Peyer's patch (tissue), 4 donors: ENCODE measurements around the gene PSMB9. TPM values are rescaled to one million over a fixed set of nuclear protein-coding genes. Genes with fewer than 3 reads are reported as not detected.

Source experiments
- DNase-seq, 3 donors: peaks; one replicate each; pipeline ENCODE4 v3.0.0-alpha.2; 2017 to 2019
- H3K27ac ChIP-seq, 4 donors: fragments of 200-600 bp; sonication (generic); one replicate each; pipeline ENCODE4 v1.5.1; 2016 to 2019
- H3K27me3 ChIP-seq, 2 donors: fragments of 200-600 bp; sonication (generic); one replicate each; pipeline ENCODE4 v1.5.1; 2019
- H3K36me3 ChIP-seq, 3 donors: fragments of 200-600 bp; sonication (generic); one replicate each; pipeline ENCODE4 v1.5.1; 2016 to 2019
- H3K4me1 ChIP-seq, 4 donors: fragments of 200-600 bp; sonication (generic); one replicate each; pipeline ENCODE4 v1.5.1; 2016 to 2019
- H3K4me3 ChIP-seq, 4 donors: fragments of 200-600 bp; sonication (generic); 1 replicate in 3 of 4; 2 replicates in 1 of 4; pipeline ENCODE4 v1.5.1; 2016 to 2019; ENCODE audit warnings: mild to moderate bottlenecking in 1 of 4
- H3K9me3 ChIP-seq, 4 donors: fragments of 200-600 bp; sonication (generic); one replicate each; pipeline ENCODE4 v1.5.1; 2016 to 2019; ENCODE audit warnings: mild to moderate bottlenecking in 1 of 4
- CTCF ChIP-seq, 6 experiments: fragments of 450-650 bp in 4 of 6; fragments of 200-600 bp in 2 of 6; sonication (generic) in 1 of 6; IDR thresholded peaks; one replicate each; pipeline ENCODE4 v1.5.1; 2017 to 2019; ENCODE audit warnings: antibody characterized with exemption in 6 of 6, mild to moderate bottlenecking in 3 of 6, moderate library complexity in 1 of 6
- POLR2A ChIP-seq, 2 donors: fragments of 450-650 bp; IDR thresholded peaks; one replicate each; pipeline ENCODE4 v1.5.1; 2017; ENCODE audit warnings: antibody characterized with exemption in 2 of 2, mild to moderate bottlenecking in 2 of 2, moderate library complexity in 2 of 2
- total RNA-seq, 4 donors: library from RNA; depleted of rRNA; stranded (reverse); fragments of >200 nt; gene quantifications; one replicate each; pipeline ENCODE4 v1.1.0, GENCODE V29; 2016

Gene PSMB9
- total RNA-seq, 4 donors from 2014 or later: 53.5 to 124 (median 80.9) TPM

- H3K9me3 ChIP-seq: no peaks in the 10 kb centered on the region
- H3K27me3 ChIP-seq: no peaks in the 10 kb centered on the region
- TF ChIP-seq CTCF (IDR thresholded peaks at IDR 0.05) (no peak), POLR2A (IDR thresholded peaks at IDR 0.05) (no peak)
- no peak overlapping the region for H3K4me3 ChIP-seq
- no peak overlapping the region for H3K27ac ChIP-seq
- H3K4me1 ChIP-seq: no peaks in the 10 kb centered on the region
- H3K36me3 ChIP-seq: peaks cover 0 to 39% (median 0%) of the 10 kb centered on the region in 3 donors
- no peak for DNase-seq
Observed at GRCh38 chr6:32827025-32827424, 27.0 kb upstream of the PSMB9 start.

GRCh38 chr6:32829495-32829894 lies 24.5 kb upstream of the PSMB9 start:
- H3K27ac ChIP-seq: no peak overlapping the region
- DNase-seq: no peak
- no peak overlapping the region for H3K4me3 ChIP-seq
- H3K36me3 ChIP-seq: peaks cover 0 to 53% (median 0%) of the 10 kb centered on the region in 3 donors
- no peaks in the 10 kb centered on the region for H3K9me3 ChIP-seq
- H3K4me1 ChIP-seq: no peaks in the 10 kb centered on the region
- H3K27me3 ChIP-seq: no peaks in the 10 kb centered on the region
- TF ChIP-seq POLR2A (IDR thresholded peaks at IDR 0.05) (no peak), CTCF (IDR thresholded peaks at IDR 0.05) (no peak)

GRCh38 chr6:32830017-32830416 lies 24.0 kb upstream of the PSMB9 start:
- no peak for DNase-seq
- no peaks in the 10 kb centered on the region for H3K9me3 ChIP-seq
- H3K36me3 ChIP-seq: peaks cover 0 to 59% (median 0%) of the 10 kb centered on the region in 3 donors
- no peak for TF ChIP-seq CTCF (IDR thresholded peaks at IDR 0.05)
- TF ChIP-seq POLR2A (IDR thresholded peaks at IDR 0.05): no peak
- H3K27ac ChIP-seq: no peak overlapping the region
- H3K4me1 ChIP-seq: no peaks in the 10 kb centered on the region
- no peak overlapping the region for H3K4me3 ChIP-seq
- H3K27me3 ChIP-seq: no peaks in the 10 kb centered on the region

- H3K36me3 ChIP-seq: peaks cover 0 to 68% (median 0%) of the 10 kb centered on the region in 3 donors
- no peaks in the 10 kb centered on the region for H3K9me3 ChIP-seq
- H3K27ac ChIP-seq: no peak overlapping the region
- no peaks in the 10 kb centered on the region for H3K27me3 ChIP-seq
- TF ChIP-seq POLR2A (IDR thresholded peaks at IDR 0.05): no peak
- no peak for TF ChIP-seq CTCF (IDR thresholded peaks at IDR 0.05)
- DNase-seq: no peak
- no peak overlapping the region for H3K4me3 ChIP-seq
- no peaks in the 10 kb centered on the region for H3K4me1 ChIP-seq
Observed at GRCh38 chr6:32830936-32831335, 23.1 kb upstream of the PSMB9 start.

GRCh38 chr6:32832535-32832934 lies 21.5 kb upstream of the PSMB9 start:
- H3K27ac ChIP-seq: no peak overlapping the region
- no peak for DNase-seq
- H3K4me1 ChIP-seq: peaks cover under 1 to 10% (median 7%) of the 10 kb centered on the region in 4 donors
- H3K4me3 ChIP-seq: no peak overlapping the region
- peaks cover 0 to 71% (median 0%) of the 10 kb centered on the region in 3 donors for H3K36me3 ChIP-seq
- TF ChIP-seq CTCF (IDR thresholded peaks at IDR 0.05) (no peak), POLR2A (IDR thresholded peaks at IDR 0.05) (no peak)
- H3K27me3 ChIP-seq: no peaks in the 10 kb centered on the region
- H3K9me3 ChIP-seq: no peaks in the 10 kb centered on the region

- Histone ChIP-seq H3K4me1 (peaks cover 4 to 14% (median 10%) of the 10 kb centered on the region in 4 donors), H3K27ac (no peak overlapping the region), H3K36me3 (peaks cover 0 to 61% (median 0%) of the 10 kb centered on the region in 3 donors), H3K4me3 (no peak overlapping the region), H3K9me3 (no peaks in the 10 kb centered on the region), H3K27me3 (no peaks in the 10 kb centered on the region)
- DNase-seq: no peak
- no peak for TF ChIP-seq POLR2A (IDR thresholded peaks at IDR 0.05)
- TF ChIP-seq CTCF (IDR thresholded peaks at IDR 0.05): no peak
Observed at GRCh38 chr6:32833664-32834063, 20.3 kb upstream of the PSMB9 start.
